Measurements from ENCODE around the gene ATP2B2.

- TF ChIP-seq CTCF (IDR thresholded peaks at IDR 0.05 in 2 of 3, conservative IDR thresholded peaks at IDR 0.05 in 1 of 3; ENCODE audit: borderline replicate concordance in 1 of 3, insufficient read depth in 1 of 3, low read depth in 2 of 3, low read length in 2 of 3) (no peak), POLR2A (IDR thresholded peaks at IDR 0.05; ENCODE audit: borderline replicate concordance, extremely low read depth, insufficient read depth, insufficient read length) (no peak), MAX (IDR thresholded peaks at IDR 0.05) (no peak), POLR2AphosphoS5 (IDR thresholded peaks at IDR 0.05; ENCODE audit: low read depth, low read length) (no peak)
These were observed 85.7 kb downstream of the ATP2B2 start for GRCh38 chr3:10419637-10420232.

All from HCT116 (cell line).